ENCODE results near the gene ABCA1. TPM values are rescaled to one million over a fixed set of nuclear protein-coding genes. Genes with fewer than 3 reads are reported as not detected.
"Not testable (repeated sequence)": the region's sequence is repeated elsewhere in the genome, so short reads cannot be mapped to it uniquely, and the experiment has no call there.

Gene ABCA1
- total RNA-seq, 6 experiments from 2014 or later = 9.1 to 16.5 (median 9.4) TPM

GRCh38 chr9:104944356-104944755, 16.4 kb upstream of the ABCA1 start:
- H3K27ac Mint-ChIP-seq = no peak overlapping the region
- DNase-seq = no peak
- H3K27me3 Mint-ChIP-seq (ENCODE audit: insufficient read depth) = no peaks in the 10 kb centered on the region
- H3K9me3 Mint-ChIP-seq = no peaks in the 10 kb centered on the region
- H3K4me1 Mint-ChIP-seq (ENCODE audit: low read depth) = peaks cover 12% of the 10 kb centered on the region
- no peak for TF ChIP-seq CTCF (IDR thresholded peaks at IDR 0.05)
- no peak overlapping the region for H3K4me3 Mint-ChIP-seq
- no peaks in the 10 kb centered on the region for H3K36me3 Mint-ChIP-seq (ENCODE audit: low read depth)

- TF ChIP-seq CTCF (IDR thresholded peaks at IDR 0.05) = no peak
- H3K27ac Mint-ChIP-seq = no peak overlapping the region
- H3K27me3 Mint-ChIP-seq (ENCODE audit: insufficient read depth) = no peaks in the 10 kb centered on the region
- no peak overlapping the region for H3K4me3 Mint-ChIP-seq
- DNase-seq = no peak
- H3K36me3 Mint-ChIP-seq (ENCODE audit: low read depth) = no peaks in the 10 kb centered on the region
- peaks cover 12% of the 10 kb centered on the region for H3K4me1 Mint-ChIP-seq (ENCODE audit: low read depth)
- no peaks in the 10 kb centered on the region for H3K9me3 Mint-ChIP-seq
Measured at GRCh38 chr9:104941597-104941996, 13.6 kb upstream of the ABCA1 start.

GRCh38 chr9:104936291-104936690, 8.3 kb upstream of the ABCA1 start:
- DNase-seq = no peak
- Mint-ChIP-seq H3K27me3 (ENCODE audit: insufficient read depth) (peaks cover 3% of the 10 kb centered on the region; the same call in 1 of the 2 replicates), H3K4me1 (ENCODE audit: low read depth) (peaks cover 9% of the 10 kb centered on the region; the same call in 1 of the 2 replicates), H3K27ac (no peak overlapping the region), H3K36me3 (ENCODE audit: low read depth) (no peaks in the 10 kb centered on the region), H3K9me3 (no peaks in the 10 kb centered on the region), H3K4me3 (no peak overlapping the region)
- TF ChIP-seq CTCF (IDR thresholded peaks at IDR 0.05) = no peak

- not testable (repeated sequence) for DNase-seq; H3K9me3 Mint-ChIP-seq; H3K27ac Mint-ChIP-seq; H3K36me3 Mint-ChIP-seq (ENCODE audit: low read depth); H3K4me3 Mint-ChIP-seq; H3K27me3 Mint-ChIP-seq (ENCODE audit: insufficient read depth); H3K4me1 Mint-ChIP-seq (ENCODE audit: low read depth)
Measured at GRCh38 chr9:104935501-104935810, 7.5 kb upstream of the ABCA1 start.

GRCh38 chr9:104934691-104935500, 6.9 kb upstream of the ABCA1 start:
- no peak for TF ChIP-seq CTCF (IDR thresholded peaks at IDR 0.05)
- peaks cover 7% of the 10 kb centered on the region; the same call in 1 of the 2 replicates for H3K27me3 Mint-ChIP-seq (ENCODE audit: insufficient read depth)
- no peak overlapping the region for H3K4me3 Mint-ChIP-seq
- H3K9me3 Mint-ChIP-seq = no peaks in the 10 kb centered on the region
- H3K36me3 Mint-ChIP-seq (ENCODE audit: low read depth) = no peaks in the 10 kb centered on the region
- no peak for DNase-seq
- no peak overlapping the region for H3K27ac Mint-ChIP-seq
- H3K4me1 Mint-ChIP-seq (ENCODE audit: low read depth) = peaks cover 9% of the 10 kb centered on the region; the same call in 1 of the 2 replicates

- H3K36me3 Mint-ChIP-seq (ENCODE audit: low read depth); H3K27me3 Mint-ChIP-seq (ENCODE audit: insufficient read depth); DNase-seq; H3K27ac Mint-ChIP-seq; H3K4me3 Mint-ChIP-seq; H3K9me3 Mint-ChIP-seq: not testable (repeated sequence)
- H3K4me1 Mint-ChIP-seq (ENCODE audit: low read depth) = peaks cover 18% of the 10 kb centered on the region
Measured at GRCh38 chr9:104933091-104933490, 5.1 kb upstream of the ABCA1 start.
